Esophagus squamous epithelium (tissue), 4 donors: ENCODE measurements around the gene HUNK.

Experiments used
- POLR2A ChIP-seq, 4 donors: fragments of 450-650 bp; IDR thresholded peaks; one replicate each; pipeline ENCODE4 v1.6.1; 2017; ENCODE audit warnings: antibody characterized with exemption in 4 of 4, mild to moderate bottlenecking in 4 of 4, moderate library complexity in 3 of 4
- TF ChIP-seq, protein P1 (sequence below), 6 experiments: fragments of 450-650 bp in 4 of 6; fragments of 200-600 bp in 2 of 6; sonication (generic) in 2 of 6; IDR thresholded peaks; one replicate each; pipeline ENCODE4 v1.5.1; 2016 to 2019; ENCODE audit warnings: antibody characterized with exemption in 6 of 6, mild to moderate bottlenecking in 4 of 6, moderate library complexity in 4 of 6

DNA sequence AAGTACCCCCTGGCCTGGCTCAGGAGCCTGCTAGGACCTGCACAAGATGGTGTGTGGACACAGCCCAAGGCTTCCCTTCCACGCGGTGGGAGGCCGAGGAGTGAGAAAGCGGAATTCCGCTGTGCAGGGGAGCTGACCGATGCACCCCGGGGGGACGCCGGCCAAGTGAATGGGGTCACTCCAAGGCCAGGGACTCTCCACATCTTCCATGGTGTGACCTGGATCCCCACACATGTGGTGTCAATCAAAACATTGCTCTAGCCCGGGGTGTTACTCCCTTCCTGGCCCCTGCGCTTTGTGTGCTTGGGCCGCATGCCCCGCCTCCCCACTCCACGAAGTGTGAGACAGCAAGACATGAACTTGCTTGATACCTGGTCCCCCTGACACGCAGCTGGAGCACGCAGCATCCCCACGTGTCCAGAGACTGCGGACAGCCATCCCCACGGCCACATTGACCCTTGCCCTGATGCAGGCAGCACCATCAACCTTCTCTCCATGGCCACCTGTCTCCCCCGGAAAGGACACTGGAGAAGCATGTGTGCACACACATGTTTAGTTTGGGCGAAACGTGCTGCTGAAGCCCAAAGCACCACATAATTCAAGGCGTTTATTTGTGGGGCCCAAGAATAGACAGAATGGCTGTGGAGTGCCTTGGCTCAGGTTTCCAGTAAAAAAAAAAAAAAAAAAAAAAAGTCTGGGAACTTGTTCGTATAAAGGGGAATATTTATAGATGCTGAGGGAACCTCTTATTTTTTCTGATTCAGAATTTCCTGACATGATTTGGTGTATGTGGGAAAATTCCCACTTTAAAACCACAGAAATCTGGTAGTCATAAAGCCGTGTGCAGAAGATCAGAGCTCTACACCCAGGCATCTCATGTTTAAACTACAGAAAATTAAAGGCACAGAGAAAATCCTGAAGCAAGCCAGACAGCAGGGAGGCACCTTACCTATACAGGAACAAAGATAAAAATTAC lies 171.7 kb downstream of the HUNK start:
- TF ChIP-seq, protein P1, sequence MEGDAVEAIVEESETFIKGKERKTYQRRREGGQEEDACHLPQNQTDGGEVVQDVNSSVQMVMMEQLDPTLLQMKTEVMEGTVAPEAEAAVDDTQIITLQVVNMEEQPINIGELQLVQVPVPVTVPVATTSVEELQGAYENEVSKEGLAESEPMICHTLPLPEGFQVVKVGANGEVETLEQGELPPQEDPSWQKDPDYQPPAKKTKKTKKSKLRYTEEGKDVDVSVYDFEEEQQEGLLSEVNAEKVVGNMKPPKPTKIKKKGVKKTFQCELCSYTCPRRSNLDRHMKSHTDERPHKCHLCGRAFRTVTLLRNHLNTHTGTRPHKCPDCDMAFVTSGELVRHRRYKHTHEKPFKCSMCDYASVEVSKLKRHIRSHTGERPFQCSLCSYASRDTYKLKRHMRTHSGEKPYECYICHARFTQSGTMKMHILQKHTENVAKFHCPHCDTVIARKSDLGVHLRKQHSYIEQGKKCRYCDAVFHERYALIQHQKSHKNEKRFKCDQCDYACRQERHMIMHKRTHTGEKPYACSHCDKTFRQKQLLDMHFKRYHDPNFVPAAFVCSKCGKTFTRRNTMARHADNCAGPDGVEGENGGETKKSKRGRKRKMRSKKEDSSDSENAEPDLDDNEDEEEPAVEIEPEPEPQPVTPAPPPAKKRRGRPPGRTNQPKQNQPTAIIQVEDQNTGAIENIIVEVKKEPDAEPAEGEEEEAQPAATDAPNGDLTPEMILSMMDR (IDR thresholded peaks at IDR 0.05), result no peak
- TF ChIP-seq POLR2A (IDR thresholded peaks at IDR 0.05), result no peak
